ENCODE measurements around the gene LINC01488.

Gene LINC01488

DNA sequence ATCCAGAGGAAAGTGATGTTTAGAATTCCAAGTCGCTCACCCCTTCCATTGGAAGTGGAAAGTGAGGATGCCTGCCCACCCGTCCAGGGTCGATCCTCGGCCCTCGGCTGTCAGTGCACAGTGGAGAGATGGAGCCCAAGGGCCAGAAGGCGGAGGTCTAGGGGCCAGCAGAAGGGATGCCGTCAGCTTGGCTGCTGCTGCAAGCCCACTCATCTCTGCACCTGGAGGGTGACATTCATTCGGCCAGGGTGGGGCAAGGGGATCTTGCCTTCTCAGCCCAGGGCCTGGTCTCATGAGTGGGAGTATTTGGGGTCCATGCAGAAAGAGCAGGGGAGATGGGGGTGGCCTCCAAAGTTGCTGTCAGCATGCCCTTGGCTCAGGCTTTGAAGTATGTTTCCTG is 30.7 kb downstream of the LINC01488 start:
- Histone ChIP-seq H3K27ac (ENCODE audit: insufficient read depth, low read length, poor library complexity, severe bottlenecking) (no peak overlapping the region), H3K9me3 (ENCODE audit: control insufficient read depth, low read length) (no peaks in the 10 kb centered on the region), H3K4me1 (ENCODE audit: control insufficient read depth, insufficient read depth, low read length, poor library complexity, severe bottlenecking) (no peaks in the 10 kb centered on the region), H3K4me3 (ENCODE audit: insufficient read depth, low read depth, low read length, poor library complexity, severe bottlenecking) (no peak overlapping the region), H3K36me3 (ENCODE audit: control insufficient read depth, insufficient read depth, low read length) (no peaks in the 10 kb centered on the region), H3K27me3 (replicated peaks; ENCODE audit: control insufficient read depth, insufficient read depth, low read length, poor library complexity, severe bottlenecking) (no peaks in the 10 kb centered on the region)
- DNase-seq: no peak

DNA sequence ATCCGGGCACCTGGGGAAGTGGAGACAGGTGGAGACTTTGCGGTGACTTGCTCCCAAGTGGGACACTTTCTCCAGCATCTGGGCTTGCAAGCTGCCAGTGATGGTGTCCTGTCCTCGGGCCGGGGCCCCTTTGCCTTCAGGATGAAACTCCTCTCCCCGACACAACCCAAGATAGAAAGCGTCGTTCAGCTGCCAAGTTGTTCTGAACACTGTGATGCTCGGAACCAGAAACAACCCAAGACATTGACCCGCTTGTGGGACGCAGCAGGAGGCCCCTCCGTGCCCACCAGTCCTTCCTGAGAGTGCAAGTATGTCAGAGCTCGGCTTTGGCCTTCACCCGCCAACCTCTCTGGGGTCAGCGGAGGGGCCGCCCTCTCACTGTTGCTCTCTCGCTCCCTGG is 31.3 kb downstream of the LINC01488 start:
- no peaks in the 10 kb centered on the region for H3K36me3 ChIP-seq (ENCODE audit: control insufficient read depth, insufficient read depth, low read length)
- no peaks in the 10 kb centered on the region for H3K9me3 ChIP-seq (ENCODE audit: control insufficient read depth, low read length)
- no peak for DNase-seq
- no peak overlapping the region for H3K4me3 ChIP-seq (ENCODE audit: insufficient read depth, low read depth, low read length, poor library complexity, severe bottlenecking)
- no peaks in the 10 kb centered on the region for H3K4me1 ChIP-seq (ENCODE audit: control insufficient read depth, insufficient read depth, low read length, poor library complexity, severe bottlenecking)
- H3K27me3 ChIP-seq (replicated peaks; ENCODE audit: control insufficient read depth, insufficient read depth, low read length, poor library complexity, severe bottlenecking): no peaks in the 10 kb centered on the region
- no peak overlapping the region for H3K27ac ChIP-seq (ENCODE audit: insufficient read depth, low read length, poor library complexity, severe bottlenecking)

DNA sequence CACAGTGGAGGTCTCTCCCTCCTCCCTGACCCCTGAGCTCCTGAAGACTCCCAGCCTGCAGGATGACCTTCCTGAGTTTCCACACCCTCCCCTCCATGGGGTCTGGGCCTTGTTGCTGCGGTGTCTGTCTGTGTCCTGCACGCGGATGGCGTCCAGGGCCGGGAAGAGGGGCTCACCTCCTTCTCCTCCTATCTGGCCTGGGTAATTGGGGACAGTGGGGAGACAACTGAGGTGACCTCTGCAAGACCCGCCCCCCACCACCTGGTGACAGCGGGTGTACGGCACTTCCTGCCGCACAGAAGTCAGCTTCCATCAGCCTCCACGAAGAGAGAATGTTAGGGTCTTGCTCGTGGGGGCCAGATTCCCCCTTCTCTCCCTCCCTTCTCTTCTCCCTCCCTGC is 31.7 kb downstream of the LINC01488 start:
- H3K36me3 ChIP-seq (ENCODE audit: control insufficient read depth, insufficient read depth, low read length): no peaks in the 10 kb centered on the region
- DNase-seq: no peak
- no peaks in the 10 kb centered on the region for H3K27me3 ChIP-seq (replicated peaks; ENCODE audit: control insufficient read depth, insufficient read depth, low read length, poor library complexity, severe bottlenecking)
- no peak overlapping the region for H3K27ac ChIP-seq (ENCODE audit: insufficient read depth, low read length, poor library complexity, severe bottlenecking)
- H3K9me3 ChIP-seq (ENCODE audit: control insufficient read depth, low read length): no peaks in the 10 kb centered on the region
- no peaks in the 10 kb centered on the region for H3K4me1 ChIP-seq (ENCODE audit: control insufficient read depth, insufficient read depth, low read length, poor library complexity, severe bottlenecking)
- H3K4me3 ChIP-seq (ENCODE audit: insufficient read depth, low read depth, low read length, poor library complexity, severe bottlenecking): no peak overlapping the region

DNA sequence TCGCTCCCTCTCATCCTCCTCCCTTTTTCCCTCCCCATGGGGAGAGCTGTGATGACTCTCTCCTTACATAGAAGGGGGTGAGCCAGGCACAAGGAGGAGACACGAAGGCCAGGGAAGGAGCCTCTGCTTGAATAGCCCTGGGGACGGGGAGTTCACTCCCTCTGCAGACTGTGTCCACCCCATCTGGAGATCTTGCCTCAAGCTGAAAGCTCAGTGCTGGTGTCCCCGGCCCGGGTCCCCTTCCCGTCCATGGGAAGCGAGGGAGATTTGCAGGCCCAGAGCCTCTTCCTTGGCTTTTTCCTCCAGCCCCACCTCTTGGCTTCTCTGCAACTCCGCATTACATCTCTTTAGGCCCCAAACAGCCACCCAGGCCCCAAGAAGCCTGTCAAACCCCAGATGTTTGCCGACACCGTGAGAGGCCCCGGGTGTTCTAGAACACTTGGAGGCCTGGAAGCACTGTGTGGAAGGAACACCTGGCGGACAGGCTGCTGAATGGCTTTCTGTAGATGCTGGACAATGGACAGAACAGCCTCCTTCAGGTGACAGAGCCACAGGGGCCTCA is 32.3 kb downstream of the LINC01488 start:
- Histone ChIP-seq H3K27ac (ENCODE audit: insufficient read depth, low read length, poor library complexity, severe bottlenecking) (no peak overlapping the region), H3K9me3 (ENCODE audit: control insufficient read depth, low read length) (no peaks in the 10 kb centered on the region), H3K27me3 (replicated peaks; ENCODE audit: control insufficient read depth, insufficient read depth, low read length, poor library complexity, severe bottlenecking) (no peaks in the 10 kb centered on the region), H3K36me3 (ENCODE audit: control insufficient read depth, insufficient read depth, low read length) (no peaks in the 10 kb centered on the region), H3K4me3 (ENCODE audit: insufficient read depth, low read depth, low read length, poor library complexity, severe bottlenecking) (no peak overlapping the region), H3K4me1 (ENCODE audit: control insufficient read depth, insufficient read depth, low read length, poor library complexity, severe bottlenecking) (no peaks in the 10 kb centered on the region)
- DNase-seq: no peak

DNA sequence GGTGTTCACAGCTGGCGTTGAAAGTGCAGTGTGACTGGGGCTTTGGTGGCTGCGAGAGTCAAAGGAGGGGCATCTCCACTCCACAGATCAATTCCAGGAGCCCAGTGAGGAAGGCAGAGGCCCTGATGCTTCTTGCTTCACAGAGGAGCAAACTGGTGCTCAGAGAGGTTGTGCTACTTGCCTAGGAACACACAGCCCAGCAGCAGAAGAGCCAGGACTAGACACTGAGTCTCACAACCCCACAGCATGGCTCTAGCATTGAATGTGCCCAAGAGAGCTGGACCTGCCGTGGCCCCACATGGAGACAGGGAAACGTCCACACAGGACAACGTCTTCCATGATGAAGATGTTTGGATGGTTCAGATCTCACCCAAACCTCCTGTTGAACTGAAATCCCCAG is 33.3 kb downstream of the LINC01488 start:
- Histone ChIP-seq H3K9me3 (ENCODE audit: control insufficient read depth, low read length) (no peaks in the 10 kb centered on the region), H3K27me3 (replicated peaks; ENCODE audit: control insufficient read depth, insufficient read depth, low read length, poor library complexity, severe bottlenecking) (no peaks in the 10 kb centered on the region), H3K36me3 (ENCODE audit: control insufficient read depth, insufficient read depth, low read length) (no peaks in the 10 kb centered on the region), H3K27ac (ENCODE audit: insufficient read depth, low read length, poor library complexity, severe bottlenecking) (no peak overlapping the region), H3K4me3 (ENCODE audit: insufficient read depth, low read depth, low read length, poor library complexity, severe bottlenecking) (no peak overlapping the region), H3K4me1 (ENCODE audit: control insufficient read depth, insufficient read depth, low read length, poor library complexity, severe bottlenecking) (no peaks in the 10 kb centered on the region)
- DNase-seq: no peak

DNA sequence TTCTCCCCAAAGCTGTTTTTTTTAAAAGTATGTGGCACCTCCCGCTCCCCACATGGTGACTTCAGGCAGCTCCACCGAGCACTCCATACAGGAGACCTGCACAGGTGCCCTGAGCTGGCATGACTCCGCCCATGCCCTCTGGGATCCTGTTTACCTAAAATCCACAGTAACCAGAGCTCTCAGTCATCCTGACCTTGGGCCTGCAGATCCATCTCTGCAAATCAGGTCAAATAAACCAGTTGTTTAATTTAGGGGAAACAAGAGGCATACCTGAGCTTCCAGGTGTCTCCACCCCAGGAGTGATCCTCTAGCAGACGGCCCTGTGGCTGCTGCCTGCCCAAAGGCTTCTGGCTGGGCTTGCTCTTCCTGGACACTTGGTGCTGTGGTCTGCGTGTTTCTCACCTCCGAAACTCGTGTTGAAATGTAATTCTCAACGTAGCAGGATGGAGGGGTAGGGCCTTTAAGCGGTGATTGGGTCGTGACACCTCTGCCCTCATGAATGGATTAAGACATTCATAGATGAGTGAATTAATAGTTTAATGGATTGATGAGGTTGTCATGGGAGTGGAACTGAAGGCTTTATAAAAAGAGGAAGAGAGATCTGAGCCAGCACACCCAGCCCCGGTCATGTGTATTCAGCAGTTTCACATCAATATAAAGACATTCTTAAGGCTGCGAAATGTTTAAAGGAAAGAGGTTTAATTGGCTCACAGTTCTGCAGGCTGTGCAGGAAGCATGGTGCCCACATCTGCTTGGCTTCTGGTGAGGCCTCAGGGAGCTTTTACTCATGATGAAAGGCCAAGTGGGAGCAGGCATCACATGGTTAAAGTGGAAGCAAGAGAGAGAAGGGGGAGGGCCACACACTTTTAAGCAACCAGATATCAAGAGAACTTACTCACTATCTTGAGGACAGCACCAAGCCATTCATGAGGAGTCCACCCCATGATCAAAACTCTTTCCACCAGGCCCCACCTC is 34.1 kb downstream of the LINC01488 start:
- H3K27ac ChIP-seq (ENCODE audit: insufficient read depth, low read length, poor library complexity, severe bottlenecking): no peak overlapping the region
- no peaks in the 10 kb centered on the region for H3K4me1 ChIP-seq (ENCODE audit: control insufficient read depth, insufficient read depth, low read length, poor library complexity, severe bottlenecking)
- DNase-seq: no peak
- H3K27me3 ChIP-seq (replicated peaks; ENCODE audit: control insufficient read depth, insufficient read depth, low read length, poor library complexity, severe bottlenecking): no peaks in the 10 kb centered on the region
- H3K9me3 ChIP-seq (ENCODE audit: control insufficient read depth, low read length): no peaks in the 10 kb centered on the region
- no peaks in the 10 kb centered on the region for H3K36me3 ChIP-seq (ENCODE audit: control insufficient read depth, insufficient read depth, low read length)
- no peak overlapping the region for H3K4me3 ChIP-seq (ENCODE audit: insufficient read depth, low read depth, low read length, poor library complexity, severe bottlenecking)

DNA sequence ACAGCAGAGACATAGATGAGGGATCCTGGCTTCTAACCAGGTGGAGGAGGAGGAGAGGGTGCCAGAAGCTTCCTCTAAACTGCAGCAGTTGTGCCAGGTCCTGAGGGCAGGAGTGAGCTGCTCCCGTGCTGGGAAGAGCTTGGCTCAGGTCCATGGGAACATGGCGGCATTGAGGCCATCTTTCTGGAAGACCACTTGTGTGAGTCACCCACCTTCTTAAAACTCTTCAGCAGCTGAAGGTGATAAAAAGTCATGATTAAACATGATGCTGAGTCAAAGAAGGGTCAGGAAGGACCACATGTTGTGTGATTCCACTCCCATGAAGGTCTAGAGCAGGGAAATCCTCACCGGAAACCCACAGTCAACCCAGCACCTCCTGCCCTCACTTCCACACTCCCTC is 35.1 kb downstream of the LINC01488 start:
- H3K4me3 ChIP-seq (ENCODE audit: insufficient read depth, low read depth, low read length, poor library complexity, severe bottlenecking): no peak overlapping the region
- H3K36me3 ChIP-seq (ENCODE audit: control insufficient read depth, insufficient read depth, low read length): no peaks in the 10 kb centered on the region
- no peaks in the 10 kb centered on the region for H3K4me1 ChIP-seq (ENCODE audit: control insufficient read depth, insufficient read depth, low read length, poor library complexity, severe bottlenecking)
- no peak for DNase-seq
- H3K9me3 ChIP-seq (ENCODE audit: control insufficient read depth, low read length): no peaks in the 10 kb centered on the region
- H3K27me3 ChIP-seq (replicated peaks; ENCODE audit: control insufficient read depth, insufficient read depth, low read length, poor library complexity, severe bottlenecking): no peaks in the 10 kb centered on the region
- no peak overlapping the region for H3K27ac ChIP-seq (ENCODE audit: insufficient read depth, low read length, poor library complexity, severe bottlenecking)

DNA sequence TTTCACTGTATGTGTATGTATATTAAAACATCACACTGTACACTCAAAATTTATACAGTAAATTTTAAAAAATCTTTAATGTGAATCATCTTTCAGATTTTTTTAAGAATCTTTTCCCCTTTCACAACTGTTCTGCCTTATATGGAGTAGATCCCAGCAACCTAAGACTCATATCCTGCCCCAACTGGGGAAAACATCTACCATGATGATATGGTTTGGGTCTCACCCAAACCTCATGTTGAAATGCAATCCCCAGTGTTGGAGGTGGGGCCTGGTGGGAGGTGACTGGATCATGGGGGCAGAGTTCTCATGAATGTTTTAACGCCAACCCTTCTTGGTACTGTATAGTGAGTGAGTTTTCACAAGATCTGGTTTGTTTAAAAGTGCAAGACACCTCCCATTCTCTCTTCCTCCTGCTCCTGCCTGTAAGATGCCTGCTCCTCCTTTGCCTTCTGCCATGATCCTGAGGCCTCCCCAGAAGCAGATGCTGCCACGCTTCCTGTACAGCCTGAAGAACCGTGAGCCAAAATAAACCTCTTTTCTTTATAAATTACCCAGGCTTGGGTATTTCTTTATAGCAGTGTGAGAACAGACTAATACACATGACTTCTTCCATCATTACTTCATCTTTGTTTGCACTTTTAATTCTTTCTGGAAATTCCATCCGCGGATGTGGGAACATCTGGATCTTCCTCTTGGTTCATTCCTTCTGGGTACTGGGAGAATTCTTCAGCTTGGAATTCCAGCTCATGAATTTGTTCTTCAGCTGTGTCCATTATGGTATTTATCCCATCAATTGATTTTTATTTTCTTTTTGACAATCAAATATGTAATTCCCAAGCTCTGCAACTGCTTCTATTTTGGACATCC is 36.9 kb downstream of the LINC01488 start:
- H3K27ac ChIP-seq (ENCODE audit: insufficient read depth, low read length, poor library complexity, severe bottlenecking): no peak overlapping the region
- no peaks in the 10 kb centered on the region for H3K9me3 ChIP-seq (ENCODE audit: control insufficient read depth, low read length)
- no peaks in the 10 kb centered on the region for H3K36me3 ChIP-seq (ENCODE audit: control insufficient read depth, insufficient read depth, low read length)
- DNase-seq: no peak
- H3K27me3 ChIP-seq (replicated peaks; ENCODE audit: control insufficient read depth, insufficient read depth, low read length, poor library complexity, severe bottlenecking): no peaks in the 10 kb centered on the region
- no peaks in the 10 kb centered on the region for H3K4me1 ChIP-seq (ENCODE audit: control insufficient read depth, insufficient read depth, low read length, poor library complexity, severe bottlenecking)
- H3K4me3 ChIP-seq (ENCODE audit: insufficient read depth, low read depth, low read length, poor library complexity, severe bottlenecking): no peak overlapping the region

DNA sequence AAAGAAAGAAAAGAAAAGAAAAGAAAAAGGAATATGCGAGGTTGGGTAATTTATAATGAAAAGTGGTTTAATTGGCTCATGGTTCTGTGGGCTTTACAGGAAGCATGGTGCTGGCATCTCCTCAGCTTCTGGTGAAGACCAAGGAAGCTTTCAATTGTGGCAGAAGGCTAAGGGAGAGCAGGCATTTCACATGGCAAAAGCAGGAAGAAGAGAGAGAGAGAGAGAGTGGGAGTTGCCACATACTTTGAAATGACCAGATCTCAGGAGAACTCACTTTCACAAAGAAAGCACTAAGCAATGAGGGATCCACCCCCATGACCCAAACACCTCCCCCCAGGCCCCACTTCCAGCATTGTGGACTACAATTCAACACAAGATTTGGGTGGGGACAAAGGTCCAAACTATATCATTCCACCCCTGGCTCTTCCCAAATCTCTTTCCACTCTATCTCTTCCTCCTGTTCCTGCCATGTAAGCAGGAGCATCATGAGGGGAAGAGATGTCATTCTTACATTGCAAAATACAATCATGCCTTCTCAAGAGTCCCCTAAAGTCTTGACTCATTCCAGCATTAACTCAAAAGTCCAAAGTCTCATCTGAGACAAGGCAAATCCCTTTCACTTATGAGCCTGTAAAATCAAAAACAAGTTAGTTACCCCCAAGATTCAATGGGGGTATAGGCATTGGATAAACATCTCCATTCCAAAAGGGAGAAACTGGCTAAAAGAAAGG is 38.9 kb downstream of the LINC01488 start:
- H3K36me3 ChIP-seq (ENCODE audit: control insufficient read depth, insufficient read depth, low read length): no peaks in the 10 kb centered on the region
- peaks cover 2% of the 10 kb centered on the region for H3K27me3 ChIP-seq (replicated peaks; ENCODE audit: control insufficient read depth, insufficient read depth, low read length, poor library complexity, severe bottlenecking)

More for the DNA sequence above, 38.9 kb downstream of the LINC01488 start:
- Histone ChIP-seq H3K4me1 (ENCODE audit: control insufficient read depth, insufficient read depth, low read length, poor library complexity, severe bottlenecking) (no peaks in the 10 kb centered on the region), H3K9me3 (ENCODE audit: control insufficient read depth, low read length) (no peaks in the 10 kb centered on the region), H3K4me3 (ENCODE audit: insufficient read depth, low read depth, low read length, poor library complexity, severe bottlenecking) (no peak overlapping the region), H3K27ac (ENCODE audit: insufficient read depth, low read length, poor library complexity, severe bottlenecking) (no peak overlapping the region)
- no peak for DNase-seq

All from effector memory CD4-positive, alpha-beta T cell (primary cell).